Measurements from ENCODE around the gene ALDOA.

GRCh38 chr16:30085247-30085646 lies 19.7 kb downstream of the ALDOA start:
- TF ChIP-seq, protein P1, sequence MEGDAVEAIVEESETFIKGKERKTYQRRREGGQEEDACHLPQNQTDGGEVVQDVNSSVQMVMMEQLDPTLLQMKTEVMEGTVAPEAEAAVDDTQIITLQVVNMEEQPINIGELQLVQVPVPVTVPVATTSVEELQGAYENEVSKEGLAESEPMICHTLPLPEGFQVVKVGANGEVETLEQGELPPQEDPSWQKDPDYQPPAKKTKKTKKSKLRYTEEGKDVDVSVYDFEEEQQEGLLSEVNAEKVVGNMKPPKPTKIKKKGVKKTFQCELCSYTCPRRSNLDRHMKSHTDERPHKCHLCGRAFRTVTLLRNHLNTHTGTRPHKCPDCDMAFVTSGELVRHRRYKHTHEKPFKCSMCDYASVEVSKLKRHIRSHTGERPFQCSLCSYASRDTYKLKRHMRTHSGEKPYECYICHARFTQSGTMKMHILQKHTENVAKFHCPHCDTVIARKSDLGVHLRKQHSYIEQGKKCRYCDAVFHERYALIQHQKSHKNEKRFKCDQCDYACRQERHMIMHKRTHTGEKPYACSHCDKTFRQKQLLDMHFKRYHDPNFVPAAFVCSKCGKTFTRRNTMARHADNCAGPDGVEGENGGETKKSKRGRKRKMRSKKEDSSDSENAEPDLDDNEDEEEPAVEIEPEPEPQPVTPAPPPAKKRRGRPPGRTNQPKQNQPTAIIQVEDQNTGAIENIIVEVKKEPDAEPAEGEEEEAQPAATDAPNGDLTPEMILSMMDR (IDR thresholded peaks at IDR 0.05; ENCODE audit: poor library complexity): no peak
- no peak for TF ChIP-seq EZH2phosphoT487 (IDR thresholded peaks at IDR 0.05; ENCODE audit: low read depth, severe bottlenecking, unreplicated experiment)
- no peak for TF ChIP-seq EZH2 (IDR thresholded peaks at IDR 0.05; ENCODE audit: borderline replicate concordance)

Data from hepatocyte (in vitro differentiated cells).